Mucosa of descending colon (tissue), 3 donors: ENCODE measurements around the gene ARL5C. TPM values are rescaled to one million over a fixed set of nuclear protein-coding genes. Genes with fewer than 3 reads are reported as not detected.

Experiments used
- ATAC-seq: fragments of 200-7000 bp; cut with Tn5 transposase; one replicate; pipeline ENCODE4 v1.9.1; 2020; ENCODE audit warnings: mild to moderate bottlenecking, moderate library complexity
- DNase-seq, 3 donors: peaks; one replicate each; pipeline ENCODE4 v3.0.0-alpha.2; 2020
- H3K36me3 ChIP-seq: fragments of 200-600 bp; one replicate; pipeline ENCODE4 v1.8.0; 2021; ENCODE audit warnings: low read depth, mild to moderate bottlenecking
- H3K4me1 ChIP-seq: fragments of 200-600 bp; one replicate; pipeline ENCODE4 v1.8.0; 2021; ENCODE audit warnings: low read depth, mild to moderate bottlenecking
- H3K4me3 ChIP-seq: fragments of 200-600 bp; one replicate; pipeline ENCODE4 v1.8.0; 2021; ENCODE audit warnings: mild to moderate bottlenecking
- H3K9me3 ChIP-seq: fragments of 200-600 bp; one replicate; pipeline ENCODE4 v1.8.0; 2021; ENCODE audit warnings: mild to moderate bottlenecking
- intact Hi-C, 2 donors: fragments of 100-400 bp; cut with DNase I in 1 of 2; cut with micrococcal nuclease in 1 of 2; formaldehyde crosslinking; loops; one replicate each; pipeline versions ENCODE4 v1.11.0 to v1.11.1; 2022; cut with DNase I, micrococcal nuclease
- total RNA-seq, 3 donors: library from RNA; stranded (reverse); fragmentation: NEBNext Ultra II Directional in 2 of 3; extraction: Animal tissue kit (Norgen Biotek cat#: 25700) in 2 of 3; gene quantifications; one replicate each; pipeline versions ENCODE4 v1.2.1 to v1.2.4, GENCODE V29; 2021 to 2023
- TF ChIP-seq, protein P1 (sequence below): fragments of 200-600 bp; IDR thresholded peaks from one replicate; pipeline ENCODE4 v1.8.0; 2022; ENCODE audit warnings: antibody characterized with exemption, mild to moderate bottlenecking
- donor health status: DM: no; HTN: no; CAD: no; lungs with moderate emphysema.
- donor health status: DM: no; HTN: no; CAD: no.
- donor health status: DM: no; HTN: yes; CAD: no.

ARL5C gene
- total RNA-seq, 3 donors from 2014 or later = not detected

DNA sequence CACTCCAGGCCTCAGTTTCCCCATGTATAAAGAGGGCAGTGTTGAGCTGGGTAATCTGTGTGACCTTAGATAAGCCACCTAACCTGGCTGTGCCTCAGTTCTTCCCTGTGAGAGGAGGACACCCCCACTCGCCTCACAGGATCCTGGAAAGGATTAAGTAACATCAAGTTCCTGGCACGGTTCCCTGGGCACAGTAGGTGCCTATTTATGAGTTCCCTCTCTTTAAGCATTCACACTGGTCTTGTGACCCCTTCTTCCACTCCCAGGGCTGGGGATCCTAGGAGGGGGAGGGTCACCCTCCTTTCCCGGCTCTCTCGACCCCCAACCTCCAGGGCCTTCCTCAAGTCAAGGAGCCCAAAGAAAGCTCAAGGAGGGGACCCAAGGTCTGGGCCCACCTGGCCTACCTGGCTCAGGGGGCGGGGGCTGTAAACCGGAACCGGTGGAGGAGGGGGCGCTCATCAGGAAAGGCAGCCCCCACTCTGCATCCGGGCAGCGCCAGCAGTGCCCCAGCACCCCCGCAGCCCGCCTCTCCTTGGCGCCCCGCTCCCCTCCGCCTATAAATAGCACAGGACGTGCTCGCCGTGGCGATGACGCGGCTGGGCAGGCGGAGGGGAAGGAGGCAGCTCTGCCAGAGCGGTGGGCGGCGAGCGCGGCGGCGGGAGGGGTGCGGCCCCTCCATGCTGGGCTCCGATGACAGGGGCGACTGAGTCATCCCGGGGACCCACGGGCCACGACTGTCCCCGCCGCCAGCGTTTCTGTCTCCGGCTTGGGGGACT, 43.5 kb upstream of the ARL5C start:
- DNase-seq (peak; percentile 47 to 81 (median 70)), ATAC-seq (peak; percentile 49)
- H3K36me3 ChIP-seq = peaks cover 5% of the 10 kb centered on the region
- H3K9me3 ChIP-seq = no peaks in the 10 kb centered on the region
- peaks cover 16% of the 10 kb centered on the region for H3K4me1 ChIP-seq
- intact Hi-C loops = no loop called here
- no peak overlapping the region for H3K4me3 ChIP-seq
- TF ChIP-seq, protein P1, sequence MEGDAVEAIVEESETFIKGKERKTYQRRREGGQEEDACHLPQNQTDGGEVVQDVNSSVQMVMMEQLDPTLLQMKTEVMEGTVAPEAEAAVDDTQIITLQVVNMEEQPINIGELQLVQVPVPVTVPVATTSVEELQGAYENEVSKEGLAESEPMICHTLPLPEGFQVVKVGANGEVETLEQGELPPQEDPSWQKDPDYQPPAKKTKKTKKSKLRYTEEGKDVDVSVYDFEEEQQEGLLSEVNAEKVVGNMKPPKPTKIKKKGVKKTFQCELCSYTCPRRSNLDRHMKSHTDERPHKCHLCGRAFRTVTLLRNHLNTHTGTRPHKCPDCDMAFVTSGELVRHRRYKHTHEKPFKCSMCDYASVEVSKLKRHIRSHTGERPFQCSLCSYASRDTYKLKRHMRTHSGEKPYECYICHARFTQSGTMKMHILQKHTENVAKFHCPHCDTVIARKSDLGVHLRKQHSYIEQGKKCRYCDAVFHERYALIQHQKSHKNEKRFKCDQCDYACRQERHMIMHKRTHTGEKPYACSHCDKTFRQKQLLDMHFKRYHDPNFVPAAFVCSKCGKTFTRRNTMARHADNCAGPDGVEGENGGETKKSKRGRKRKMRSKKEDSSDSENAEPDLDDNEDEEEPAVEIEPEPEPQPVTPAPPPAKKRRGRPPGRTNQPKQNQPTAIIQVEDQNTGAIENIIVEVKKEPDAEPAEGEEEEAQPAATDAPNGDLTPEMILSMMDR = no peak

DNA sequence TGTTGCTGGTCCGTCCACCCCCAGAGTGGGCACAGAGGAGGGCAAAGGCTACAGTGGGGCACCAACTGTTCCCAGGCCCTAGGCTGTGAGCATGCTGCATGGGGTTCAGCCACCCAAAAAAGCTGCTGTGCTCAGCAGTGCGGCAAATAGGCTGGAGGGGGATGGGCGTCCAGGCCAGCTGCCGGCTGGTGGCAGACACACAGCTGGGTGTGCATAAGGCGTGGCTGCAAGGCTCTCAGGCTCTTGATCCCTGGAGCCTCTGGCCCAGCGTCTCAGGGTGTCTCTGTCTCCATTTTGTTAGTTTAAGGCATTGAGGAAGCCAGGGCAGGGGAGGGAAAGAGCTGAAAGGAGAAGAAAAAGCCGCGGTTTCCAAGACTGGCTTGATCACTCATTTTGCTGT, 42.9 kb upstream of the ARL5C start:
- DNase-seq (peak; percentile 75 to 86 (median 76)), ATAC-seq (peak; percentile 86)
- Histone ChIP-seq H3K9me3 (no peaks in the 10 kb centered on the region), H3K4me1 (peaks cover 16% of the 10 kb centered on the region), H3K4me3 (no peak overlapping the region), H3K36me3 (peaks cover 6% of the 10 kb centered on the region)
- TF ChIP-seq, protein P1 = no peak
- intact Hi-C loops = no loop called here

- TF ChIP-seq, protein P1 = no peak
- Histone ChIP-seq H3K4me3 (no peak overlapping the region), H3K36me3 (peaks cover 9% of the 10 kb centered on the region), H3K9me3 (no peaks in the 10 kb centered on the region), H3K4me1 (peaks cover 16% of the 10 kb centered on the region)
- ATAC-seq = no peak
- intact Hi-C loops = no loop called here
- no peak for DNase-seq
These were observed 42.2 kb upstream of the ARL5C start for GRCh38 chr17:39208136-39208535.

DNA sequence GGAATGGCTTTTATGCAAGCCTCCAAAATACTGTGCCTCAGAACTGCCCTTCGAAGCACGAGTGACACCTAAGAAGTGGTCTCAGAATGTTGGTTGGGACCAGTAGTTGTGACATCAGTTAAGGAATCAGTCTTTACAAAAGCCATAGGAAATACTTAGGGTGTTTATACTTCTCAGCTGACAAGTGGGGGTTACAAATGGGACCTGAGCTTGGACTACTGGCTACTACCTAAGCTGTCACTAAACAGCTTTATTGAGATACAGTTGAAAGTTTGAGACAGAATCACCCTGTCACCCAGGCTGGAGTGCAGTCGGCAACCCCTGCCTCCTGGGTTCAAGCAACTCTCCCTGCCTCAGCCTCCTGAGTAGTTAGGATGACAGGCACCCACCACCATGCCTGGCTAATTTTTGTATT, 39.2 kb upstream of the ARL5C start:
- intact Hi-C loops = no loop called here
- DNase-seq (no peak), ATAC-seq (no peak)
- Histone ChIP-seq H3K9me3 (no peaks in the 10 kb centered on the region), H3K36me3 (peaks cover 17% of the 10 kb centered on the region), H3K4me1 (peaks cover 29% of the 10 kb centered on the region), H3K4me3 (no peak overlapping the region)
- TF ChIP-seq, protein P1 = no peak

DNA sequence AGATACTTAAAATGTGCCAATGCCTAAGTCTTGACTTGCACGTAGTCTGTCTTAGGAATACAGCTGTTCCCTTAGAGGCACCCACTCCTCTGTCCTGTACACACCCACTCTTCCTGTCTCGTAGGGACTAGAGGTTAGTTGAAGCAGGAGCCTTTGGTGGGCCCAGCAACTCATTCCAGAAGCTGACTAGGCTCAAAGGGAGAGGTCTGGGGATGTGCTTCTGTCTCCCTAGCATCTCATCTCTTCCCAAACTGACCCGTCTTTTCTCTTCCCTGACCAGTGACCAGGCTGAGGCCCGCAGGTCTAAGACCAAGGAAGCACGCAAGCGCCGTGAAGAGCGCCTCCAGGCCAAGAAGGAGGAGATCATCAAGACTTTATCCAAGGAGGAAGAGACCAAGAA, 38.3 kb upstream of the ARL5C start:
- intact Hi-C loops = no loop called here
- TF ChIP-seq, protein P1 = no peak
- DNase-seq = no peak
- H3K9me3 ChIP-seq = no peaks in the 10 kb centered on the region
- no peak for ATAC-seq
- peaks cover 17% of the 10 kb centered on the region for H3K36me3 ChIP-seq
- H3K4me1 ChIP-seq = peaks cover 21% of the 10 kb centered on the region
- H3K4me3 ChIP-seq = no peak overlapping the region
